H9 (cell line): ENCODE measurements around the gene ARID1A. TPM values are rescaled to one million over a fixed set of nuclear protein-coding genes. Genes with fewer than 3 reads are reported as not detected.

Experiments
- DNase-seq: peaks from one replicate; pipeline ENCODE4 v3.0.0-alpha.2; 2017
- H2AFZ ChIP-seq: one replicate; pipeline ENCODE4 v1.6.1; 2013; ENCODE audit warnings: mild to moderate bottlenecking, low read length, control low read depth, moderate library complexity
- H2AK5ac ChIP-seq: 2 replicates; pipeline ENCODE4 v1.6.1; 2013; ENCODE audit warnings: low read length, control low read depth, mixed read lengths; ENCODE audit not compliant: insufficient read length
- H2BK120ac ChIP-seq: one replicate; pipeline ENCODE4 v1.6.1; 2013; ENCODE audit warnings: low read depth, mild to moderate bottlenecking, low read length, control low read depth, inconsistent platforms; ENCODE audit not compliant: poor library complexity, severe bottlenecking
- H2BK12ac ChIP-seq: 2 replicates; pipeline ENCODE4 v1.6.1; 2013; ENCODE audit warnings: low read length, control low read depth, mixed read lengths, low read depth; ENCODE audit not compliant: insufficient read length
- H2BK15ac ChIP-seq: 2 replicates; pipeline ENCODE4 v1.6.1; 2013; ENCODE audit warnings: low read depth, low read length, control low read depth
- H2BK20ac ChIP-seq: one replicate; pipeline ENCODE4 v1.6.1; 2013; ENCODE audit warnings: low read depth, mild to moderate bottlenecking, low read length, control low read depth, inconsistent platforms; ENCODE audit not compliant: poor library complexity, severe bottlenecking
- H2BK5ac ChIP-seq: 2 replicates; pipeline ENCODE4 v1.6.1; 2013; ENCODE audit warnings: low read length, control low read depth, mixed read lengths; ENCODE audit not compliant: insufficient read length
- H3K14ac ChIP-seq: 2 replicates; pipeline ENCODE4 v1.6.1; 2013; ENCODE audit warnings: low read length, control low read depth; ENCODE audit not compliant: insufficient read depth
- H3K18ac ChIP-seq: 2 replicates; pipeline ENCODE4 v1.6.1; 2013; ENCODE audit warnings: low read depth, mild to moderate bottlenecking, mixed read lengths, low read length, control low read depth; ENCODE audit not compliant: insufficient read length
- H3K23ac ChIP-seq: 2 replicates; pipeline ENCODE4 v1.6.1; 2013; ENCODE audit warnings: low read length, control low read depth, mixed read lengths, low read depth; ENCODE audit not compliant: insufficient read length
- H3K23me2 ChIP-seq: 2 replicates; pipeline ENCODE4 v1.6.1; 2013; ENCODE audit warnings: low read depth, mild to moderate bottlenecking, mixed read lengths, low read length, control low read depth; ENCODE audit not compliant: insufficient read length, poor library complexity, severe bottlenecking
- H3K27ac ChIP-seq: 2 replicates; pipeline ENCODE4 v1.5.1; 2013; ENCODE audit warnings: low read length, control low read depth, mixed read lengths, low read depth; ENCODE audit not compliant: insufficient read length
- H3K27me3 ChIP-seq: 2 replicates; pipeline ENCODE4 v1.6.1; 2013; ENCODE audit warnings: low read length, control low read depth, inconsistent platforms; ENCODE audit not compliant: insufficient read depth
- H3K4ac ChIP-seq: 2 replicates; pipeline ENCODE4 v1.6.1; 2013; ENCODE audit warnings: low read depth, mild to moderate bottlenecking, control low read depth, inconsistent platforms, low read length, moderate library complexity
- H3K4me1 ChIP-seq: 2 replicates; pipeline ENCODE4 v1.6.1; 2013; ENCODE audit warnings: low read length, control low read depth, inconsistent platforms; ENCODE audit not compliant: insufficient read depth
- H3K4me2 ChIP-seq: 2 replicates; pipeline ENCODE4 v1.6.1; 2013; ENCODE audit warnings: low read length, control low read depth, mixed read lengths; ENCODE audit not compliant: insufficient read length, insufficient read depth
- H3K56ac ChIP-seq: 2 replicates; pipeline ENCODE4 v1.6.1; 2013; ENCODE audit warnings: low read depth, mild to moderate bottlenecking, mixed read lengths, low read length, control low read depth; ENCODE audit not compliant: insufficient read length
- H3K79me1 ChIP-seq: 2 replicates; pipeline ENCODE4 v1.6.1; 2013; ENCODE audit warnings: low read depth, mild to moderate bottlenecking, moderate library complexity, low read length, control low read depth, inconsistent platforms; ENCODE audit not compliant: insufficient read depth, poor library complexity, severe bottlenecking
- H3K79me2 ChIP-seq: 2 replicates; pipeline ENCODE4 v1.6.1; 2013; ENCODE audit warnings: low read length, control low read depth, inconsistent platforms; ENCODE audit not compliant: insufficient read depth
- H3K9ac ChIP-seq: 2 replicates; pipeline ENCODE4 v1.6.1; 2013; ENCODE audit warnings: low read length, control low read depth, mixed read lengths; ENCODE audit not compliant: insufficient read length; ENCODE audit errors: extremely low read depth
- H3K9me3 ChIP-seq: one replicate; pipeline ENCODE4 v1.6.1; 2013; ENCODE audit warnings: low read depth, low read length, inconsistent platforms; ENCODE audit not compliant: control insufficient read depth
- H3T11ph ChIP-seq: one replicate; pipeline ENCODE4 v1.6.1; 2013; ENCODE audit warnings: mild to moderate bottlenecking, low read length, control low read depth, inconsistent platforms
- H4K20me1 ChIP-seq: one replicate; pipeline ENCODE4 v1.6.1; 2013; ENCODE audit not compliant: control insufficient read depth, insufficient read length, insufficient read depth
- H4K5ac ChIP-seq: 2 replicates; pipeline ENCODE4 v1.6.1; 2013; ENCODE audit warnings: low read depth, mild to moderate bottlenecking, mixed read lengths, low read length, control low read depth; ENCODE audit not compliant: insufficient read length
- H4K8ac ChIP-seq: replicated peaks from 2 replicates; pipeline ENCODE4 v1.6.1; 2013; ENCODE audit warnings: low read length, control low read depth, mixed read lengths, low read depth; ENCODE audit not compliant: insufficient read length
- H4K91ac ChIP-seq: 2 replicates; pipeline ENCODE4 v1.6.1; 2013; ENCODE audit warnings: low read depth, mild to moderate bottlenecking, moderate library complexity, mixed read lengths, low read length, control low read depth; ENCODE audit not compliant: insufficient read length
- H3K27ac Mint-ChIP-seq, 3 experiments: 2 replicates in 2 of 3; 3 replicates in 1 of 3; pipeline ENCODE4 v1.8.0; 2020 to 2021; ENCODE audit warnings: mixed read lengths in 3 of 3, mild to moderate bottlenecking in 1 of 3, moderate library complexity in 1 of 3
- H3K27me3 Mint-ChIP-seq: 2 replicates; pipeline ENCODE4 v1.8.0; 2021; ENCODE audit warnings: low read depth, mild to moderate bottlenecking, moderate library complexity, mixed read lengths
- H3K36me3 Mint-ChIP-seq, 3 experiments: 2 replicates in 2 of 3; 3 replicates in 1 of 3; pipeline ENCODE4 v1.8.0; 2020 to 2021; ENCODE audit warnings: low read depth in 3 of 3, mixed read lengths in 3 of 3; ENCODE audit not compliant: insufficient read depth in 1 of 3
- H3K4me1 Mint-ChIP-seq, 2 experiments: 2 replicates each; pipeline ENCODE4 v1.8.0; 2020; ENCODE audit warnings: mixed read lengths in 2 of 2
- H3K4me3 Mint-ChIP-seq, 2 experiments: 2 replicates in 1 of 2; 3 replicates in 1 of 2; pipeline ENCODE4 v1.8.0; 2020 to 2021; ENCODE audit warnings: mild to moderate bottlenecking in 2 of 2, mixed read lengths in 2 of 2, moderate library complexity in 1 of 2
- H3K9me3 Mint-ChIP-seq, 2 experiments: 2 replicates in 1 of 2; 3 replicates in 1 of 2; pipeline ENCODE4 v1.8.0; 2020; ENCODE audit warnings: mild to moderate bottlenecking in 2 of 2, mixed read lengths in 2 of 2, moderate library complexity in 1 of 2
- CTCF ChIP-seq: fragments of 200-600 bp; sonication (generic); conservative IDR thresholded peaks from 3 replicates; pipeline ENCODE4 v1.8.0; 2021; ENCODE audit warnings: antibody characterized with exemption, mild to moderate bottlenecking
- WGBS: extraction: QIAGEN DNeasy Blood & Tissue Kit; methylation state at CpG from one replicate; pipeline ENCODE4 v1.1.7; 2013; ENCODE audit warnings: missing lambda C conversion rate, low lambda C conversion rate, mixed read lengths; ENCODE audit not compliant: insufficient read length; ENCODE audit errors: extremely low coverage; 5-methylcytosine and 5-hydroxymethylcytosine counted together
- total RNA-seq: library from RNA; stranded (reverse); gene quantifications from 2 replicates; pipeline ENCODE4 v1.2.1, GENCODE V29; 2021

ARID1A gene
- total RNA-seq, 1 experiment from 2014 or later = 147 TPM

GRCh38 chr1:26750428-26750827 lies 54.6 kb downstream of the ARID1A start:
- H3K18ac ChIP-seq = no peak overlapping the region
- H3K4me1 ChIP-seq = no peaks in the 10 kb centered on the region
- H3K4me1 Mint-ChIP-seq = peaks cover 0 to 4% of the 10 kb centered on the region in 2 experiments; a peak in 1 of 4 replicates
- H4K91ac ChIP-seq = no peak overlapping the region
- H4K20me1 ChIP-seq = no peaks in the 10 kb centered on the region
- no peak overlapping the region for H3K4ac ChIP-seq
- no peak overlapping the region for H4K5ac ChIP-seq
- H3K27me3 ChIP-seq = no peaks in the 10 kb centered on the region
- no peak overlapping the region for H2BK20ac ChIP-seq
- no peaks in the 10 kb centered on the region for H3K23me2 ChIP-seq
- no peaks in the 10 kb centered on the region; the same call in 1 of the 2 replicates for H3K79me2 ChIP-seq
- no peak overlapping the region for H2BK12ac ChIP-seq
- no peak overlapping the region for H3K4me2 ChIP-seq
- H3K27ac Mint-ChIP-seq = peak overlapping the region in 1 of 3 experiments; percentile 82; a peak in 2 of 7 replicates
- H2AFZ ChIP-seq = no peak overlapping the region
- TF ChIP-seq CTCF = no peak
- no peak overlapping the region for H3T11ph ChIP-seq
- H3K27ac ChIP-seq = no peak overlapping the region
- H3K79me1 ChIP-seq = peaks cover 5% of the 10 kb centered on the region
- H3K36me3 Mint-ChIP-seq = peaks cover 29 to 91% (median 73%) of the 10 kb centered on the region in 3 experiments; a peak in 6 of 7 replicates
- no peaks in the 10 kb centered on the region for H3K27me3 Mint-ChIP-seq
- no peak overlapping the region for H4K8ac ChIP-seq
- no peak overlapping the region for H3K14ac ChIP-seq
- no peak overlapping the region for H3K56ac ChIP-seq
- H2AK5ac ChIP-seq = no peak overlapping the region
- H2BK15ac ChIP-seq = no peak overlapping the region
- H3K9me3 ChIP-seq = no peaks in the 10 kb centered on the region
- no CpG with 5 or more reads among the region's 1 CpG for WGBS
- no peak for DNase-seq
- no peak overlapping the region for H3K4me3 Mint-ChIP-seq
- no peak overlapping the region for H2BK120ac ChIP-seq
- no peaks in the 10 kb centered on the region for H3K9me3 Mint-ChIP-seq
- H3K9ac ChIP-seq = no peak overlapping the region
- H3K23ac ChIP-seq = no peak overlapping the region
- H2BK5ac ChIP-seq = no peak overlapping the region
